Adipocyte (in vitro differentiated cells): ENCODE data around the gene CANX.

ENCODE experiments used
- DNase-seq: peaks from one replicate; pipeline ENCODE4 v3.0.0-alpha.2; 2015; ENCODE audit warnings: low read depth
- H3K27me3 ChIP-seq: replicated peaks from 2 replicates; pipeline ENCODE4 v1.7.0; 2013; ENCODE audit warnings: mild to moderate bottlenecking, low read length, moderate library complexity; ENCODE audit not compliant: control insufficient read depth, insufficient read depth
- H3K36me3 ChIP-seq: 2 replicates; pipeline ENCODE4 v1.7.0; 2013; ENCODE audit warnings: low read length, mild to moderate bottlenecking, moderate library complexity; ENCODE audit not compliant: control insufficient read depth, insufficient read depth, severe bottlenecking
- H3K4me1 ChIP-seq: 2 replicates; pipeline ENCODE4 v1.7.0; 2013; ENCODE audit warnings: mild to moderate bottlenecking, low read length, moderate library complexity; ENCODE audit not compliant: control insufficient read depth, insufficient read depth
- H3K4me3 ChIP-seq: 2 replicates; pipeline ENCODE4 v1.7.0; 2013; ENCODE audit warnings: mild to moderate bottlenecking, low read length, moderate library complexity
- H3K9ac ChIP-seq: 2 replicates; pipeline ENCODE4 v1.7.0; 2013; ENCODE audit warnings: mild to moderate bottlenecking, low read length, moderate library complexity
- H3K9me3 ChIP-seq: 2 replicates; pipeline ENCODE4 v1.7.0; 2013; ENCODE audit warnings: mild to moderate bottlenecking, low read length, moderate library complexity; ENCODE audit not compliant: control insufficient read depth

The CANX gene

GRCh38 chr5:179716286-179716685 is 17.5 kb downstream of the CANX start:
- DNase-seq: no peak
- H3K27me3 ChIP-seq: no peaks in the 10 kb centered on the region
- no peak overlapping the region for H3K4me3 ChIP-seq
- H3K4me1 ChIP-seq: no peaks in the 10 kb centered on the region
- no peaks in the 10 kb centered on the region for H3K9me3 ChIP-seq
- peaks cover 92% of the 10 kb centered on the region for H3K36me3 ChIP-seq
- H3K9ac ChIP-seq: no peak overlapping the region

GRCh38 chr5:179720222-179720621 is 21.5 kb downstream of the CANX start:
- no peak for DNase-seq
- Histone ChIP-seq H3K4me1 (no peaks in the 10 kb centered on the region), H3K9me3 (no peaks in the 10 kb centered on the region), H3K27me3 (no peaks in the 10 kb centered on the region), H3K4me3 (no peak overlapping the region), H3K36me3 (peaks cover 96% of the 10 kb centered on the region), H3K9ac (no peak overlapping the region)

- no peak overlapping the region for H3K4me3 ChIP-seq
- DNase-seq: no peak
- peaks cover 100% of the 10 kb centered on the region for H3K36me3 ChIP-seq
- no peaks in the 10 kb centered on the region for H3K9me3 ChIP-seq
- no peak overlapping the region for H3K9ac ChIP-seq
- H3K4me1 ChIP-seq: peaks cover 16% of the 10 kb centered on the region
- no peaks in the 10 kb centered on the region for H3K27me3 ChIP-seq
These were observed 25.4 kb downstream of the CANX start for GRCh38 chr5:179724163-179724562.

- Histone ChIP-seq H3K27me3 (no peaks in the 10 kb centered on the region), H3K9ac (no peak overlapping the region), H3K9me3 (no peaks in the 10 kb centered on the region), H3K4me3 (no peak overlapping the region), H3K36me3 (peaks cover 90% of the 10 kb centered on the region), H3K4me1 (peaks cover 44% of the 10 kb centered on the region)
- no peak for DNase-seq
These were observed 28.3 kb downstream of the CANX start for GRCh38 chr5:179727106-179727505.

GRCh38 chr5:179729303-179729702 is 30.5 kb downstream of the CANX start:
- Histone ChIP-seq H3K36me3 (peaks cover 68% of the 10 kb centered on the region), H3K27me3 (no peaks in the 10 kb centered on the region), H3K9me3 (no peaks in the 10 kb centered on the region), H3K4me1 (peaks cover 48% of the 10 kb centered on the region), H3K9ac (no peak overlapping the region), H3K4me3 (no peak overlapping the region)
- DNase-seq: no peak

GRCh38 chr5:179729727-179730126 is 31.0 kb downstream of the CANX start:
- Histone ChIP-seq H3K9ac (peak overlapping the region; percentile 11), H3K27me3 (no peaks in the 10 kb centered on the region), H3K4me3 (no peak overlapping the region), H3K36me3 (peaks cover 64% of the 10 kb centered on the region), H3K9me3 (no peaks in the 10 kb centered on the region), H3K4me1 (peaks cover 52% of the 10 kb centered on the region)
- DNase-seq: no peak

- Histone ChIP-seq H3K36me3 (peaks cover 57% of the 10 kb centered on the region), H3K27me3 (no peaks in the 10 kb centered on the region), H3K4me3 (no peak overlapping the region), H3K9me3 (no peaks in the 10 kb centered on the region), H3K4me1 (peaks cover 54% of the 10 kb centered on the region), H3K9ac (peak overlapping the region; percentile 35)
- no peak for DNase-seq
These were observed 31.6 kb downstream of the CANX start for GRCh38 chr5:179730356-179730755.

- Histone ChIP-seq H3K27me3 (no peaks in the 10 kb centered on the region), H3K4me1 (peaks cover 55% of the 10 kb centered on the region), H3K9me3 (no peaks in the 10 kb centered on the region), H3K9ac (peak overlapping the region; percentile 35), H3K36me3 (peaks cover 53% of the 10 kb centered on the region), H3K4me3 (no peak overlapping the region)
- DNase-seq: no peak
These were observed 32.1 kb downstream of the CANX start for GRCh38 chr5:179730852-179731251.

- Histone ChIP-seq H3K36me3 (peaks cover 42% of the 10 kb centered on the region), H3K9ac (peak overlapping the region; percentile 82), H3K4me3 (peak overlapping the region; percentile 95), H3K9me3 (no peaks in the 10 kb centered on the region), H3K4me1 (peaks cover 56% of the 10 kb centered on the region), H3K27me3 (no peaks in the 10 kb centered on the region)
- peak; percentile 84 for DNase-seq
These were observed 33.1 kb downstream of the CANX start for GRCh38 chr5:179731791-179732411.

GRCh38 chr5:179732412-179732917 is 33.7 kb downstream of the CANX start, which contains the start of gene MAML1:
TSS of gene MAML1 (plus strand) at chr5:179732822. CDS start at chr5:179733113, 291 bp downstream.
- H3K9ac ChIP-seq: peak within 1 kb of the TSS; percentile 93

GRCh38 chr5:179732918-179733771 is 34.4 kb downstream of the CANX start:
- Histone ChIP-seq H3K4me1 (peaks cover 58% of the 10 kb centered on the region), H3K9me3 (no peaks in the 10 kb centered on the region), H3K36me3 (peaks cover 30% of the 10 kb centered on the region), H3K4me3 (peak overlapping the region; percentile 95), H3K27me3 (no peaks in the 10 kb centered on the region), H3K9ac (peak overlapping the region; percentile 93)
- DNase-seq: peak; percentile 64

More at GRCh38 chr5:179732412-179732917, 33.7 kb downstream of the CANX start, which contains the start of gene MAML1:
- Histone ChIP-seq H3K4me1 (peaks cover 58% of the 10 kb centered on the region), H3K4me3 (peak within 1 kb of the TSS; percentile 95), H3K9me3 (no peaks in the 10 kb centered on the region), H3K27me3 (no peaks in the 10 kb centered on the region), H3K36me3 (peaks cover 36% of the 10 kb centered on the region)
- DNase-seq: peak; percentile 100
